HG03439 (cell line): ENCODE data around the gene LHX8.
A peak's percentile ranks its signal among the peaks of the same experiment; 100 is the strongest.
"Not testable (repeated sequence)": the region's sequence is repeated elsewhere in the genome, so short reads cannot be mapped to it uniquely, and the experiment has no call there.

Experiments used
- ATAC-seq: cut with Tn5 transposase; IDR thresholded peaks from one replicate; pipeline ENCODE4 v1.9.1; 2021; ENCODE audit warnings: mild to moderate bottlenecking, moderate library complexity; ENCODE audit not compliant: unreplicated experiment

Gene LHX8

GRCh38 chr1:75132242-75132811 lies 1.9 kb upstream of the LHX8 start:
- no peak for ATAC-seq

GRCh38 chr1:75132812-75133619 lies 1.2 kb upstream of the LHX8 start:
- no peak for ATAC-seq

GRCh38 chr1:75134647-75135572 lies 722 bp downstream of the LHX8 start:
- peak; percentile 50 for ATAC-seq

- peak; percentile 33 for ATAC-seq
These were observed 1.5 kb downstream of the LHX8 start for GRCh38 chr1:75135573-75136194.

GRCh38 chr1:75136195-75136815 lies 2.1 kb downstream of the LHX8 start:
- ATAC-seq: no peak

GRCh38 chr1:75136921-75137641 lies 2.9 kb downstream of the LHX8 start:
- no peak for ATAC-seq

- no peak for ATAC-seq
These were observed 17.9 kb downstream of the LHX8 start for GRCh38 chr1:75152092-75152491.

GRCh38 chr1:75159154-75159553 lies 25.0 kb downstream of the LHX8 start:
- ATAC-seq: no peak

- no peak for ATAC-seq
These were observed 31.1 kb downstream of the LHX8 start for GRCh38 chr1:75165264-75165663.

GRCh38 chr1:75166821-75167220 lies 32.6 kb downstream of the LHX8 start:
- no peak for ATAC-seq

GRCh38 chr1:75170011-75170410 lies 35.8 kb downstream of the LHX8 start:
- ATAC-seq: no peak

- no peak for ATAC-seq
These were observed 36.8 kb downstream of the LHX8 start for GRCh38 chr1:75170981-75171380.

- no peak for ATAC-seq
These were observed 37.7 kb downstream of the LHX8 start for GRCh38 chr1:75171876-75172275.

GRCh38 chr1:75172556-75172955 lies 38.4 kb downstream of the LHX8 start:
- ATAC-seq: no peak

GRCh38 chr1:75174031-75174760 lies 40.0 kb downstream of the LHX8 start:
- no peak for ATAC-seq

GRCh38 chr1:75181214-75181955 lies 47.2 kb downstream of the LHX8 start:
- not testable (repeated sequence) for ATAC-seq

GRCh38 chr1:75188892-75189291 lies 54.7 kb downstream of the LHX8 start:
- no peak for ATAC-seq

- no peak for ATAC-seq
These were observed 64.0 kb downstream of the LHX8 start for GRCh38 chr1:75198163-75198562.

GRCh38 chr1:75198761-75199160 lies 64.6 kb downstream of the LHX8 start:
- no peak for ATAC-seq
